GM21576 (cell line): ENCODE data around the gene ARHGDIB.

ENCODE experiments used
- ATAC-seq: cut with Tn5 transposase; IDR thresholded peaks from one replicate; pipeline ENCODE4 v1.9.1; 2021; ENCODE audit warnings: mild to moderate bottlenecking, moderate library complexity; ENCODE audit not compliant: unreplicated experiment

ARHGDIB gene

DNA sequence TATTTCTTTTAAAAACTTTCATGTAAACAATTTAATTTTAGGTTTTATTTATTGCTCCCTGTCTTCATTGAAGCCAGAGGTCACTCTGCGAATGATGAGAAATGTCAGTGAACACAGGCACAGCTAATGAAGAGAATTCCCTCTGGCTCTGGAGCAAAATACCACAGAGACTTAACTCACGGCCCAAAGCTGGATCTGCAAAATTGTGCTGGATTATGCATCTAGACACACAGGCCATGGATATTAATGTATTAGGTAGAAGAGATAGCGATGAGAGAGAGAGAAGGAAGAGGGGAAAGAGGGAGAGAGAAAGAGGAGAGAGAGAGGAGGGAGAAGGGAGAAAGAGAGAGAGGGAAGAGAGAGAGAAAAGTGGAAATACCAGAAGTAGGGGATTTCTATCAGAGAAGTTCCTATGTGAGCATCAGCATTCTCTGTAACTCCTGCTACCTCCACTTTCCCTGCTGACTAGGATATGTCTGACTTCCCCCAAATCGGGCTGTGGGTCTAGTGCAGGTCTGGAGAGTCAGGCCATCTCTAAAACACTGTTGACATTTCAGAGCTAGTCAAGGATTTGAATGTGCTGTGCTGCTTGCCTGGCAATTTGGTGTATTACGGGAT lies 3.7 kb downstream of the ARHGDIB start:
- ATAC-seq: no peak

GRCh38 chr12:14956905-14957304 lies 4.5 kb downstream of the ARHGDIB start:
- no peak for ATAC-seq

DNA sequence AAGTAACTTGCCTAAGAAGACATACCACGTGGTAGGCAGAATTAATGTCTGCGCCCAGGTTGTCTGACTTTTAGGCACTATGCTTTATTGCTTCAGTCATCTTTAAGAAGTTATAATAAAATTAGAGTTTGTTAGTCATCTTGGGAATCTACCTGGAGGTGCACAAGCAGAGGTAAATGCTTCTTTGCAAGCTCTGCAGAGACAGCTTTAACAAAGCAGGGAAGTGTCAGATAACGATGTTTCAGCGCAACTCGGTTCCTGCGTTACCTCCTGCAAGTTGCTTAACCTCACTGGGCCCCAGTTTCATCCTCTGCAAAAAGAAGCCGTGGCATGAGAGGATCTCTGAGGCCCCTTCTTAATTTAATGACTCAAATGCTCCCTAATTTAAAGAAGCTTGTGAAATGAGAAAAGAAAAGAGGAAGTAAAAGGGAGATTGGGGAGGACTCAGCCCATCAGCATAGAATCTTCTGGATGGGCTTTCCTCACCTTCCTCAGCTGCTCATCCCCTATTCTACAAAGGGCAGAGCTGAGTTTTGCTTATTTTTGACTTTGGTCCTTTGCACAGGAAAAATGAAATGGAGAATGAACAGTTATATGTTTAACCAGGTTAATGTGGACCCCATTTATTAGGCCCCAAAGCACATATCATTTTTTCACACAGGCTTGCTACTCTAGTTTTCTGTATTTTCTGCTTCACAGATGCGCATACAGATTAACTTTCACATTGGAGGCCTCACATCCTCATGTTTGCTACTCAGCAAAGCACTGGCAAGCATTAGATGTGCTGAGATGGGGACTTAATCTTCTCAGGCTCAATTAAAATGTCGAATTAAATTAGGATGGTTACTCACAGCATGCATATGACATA lies 5.1 kb downstream of the ARHGDIB start:
- peak; percentile 33 for ATAC-seq

- no peak for ATAC-seq
These were observed 7.1 kb downstream of the ARHGDIB start for GRCh38 chr12:14954269-14954668.

- ATAC-seq: no peak
These were observed 7.6 kb downstream of the ARHGDIB start for GRCh38 chr12:14953752-14954151.

GRCh38 chr12:14952299-14952921 lies 9.0 kb downstream of the ARHGDIB start:
- ATAC-seq: peak; percentile 57

GRCh38 chr12:14951851-14952250 lies 9.6 kb downstream of the ARHGDIB start:
- no peak for ATAC-seq

- ATAC-seq: no peak
These were observed 10.2 kb downstream of the ARHGDIB start for GRCh38 chr12:14950982-14951746.

- no peak for ATAC-seq
These were observed 11.0 kb downstream of the ARHGDIB start for GRCh38 chr12:14950421-14950820.

DNA sequence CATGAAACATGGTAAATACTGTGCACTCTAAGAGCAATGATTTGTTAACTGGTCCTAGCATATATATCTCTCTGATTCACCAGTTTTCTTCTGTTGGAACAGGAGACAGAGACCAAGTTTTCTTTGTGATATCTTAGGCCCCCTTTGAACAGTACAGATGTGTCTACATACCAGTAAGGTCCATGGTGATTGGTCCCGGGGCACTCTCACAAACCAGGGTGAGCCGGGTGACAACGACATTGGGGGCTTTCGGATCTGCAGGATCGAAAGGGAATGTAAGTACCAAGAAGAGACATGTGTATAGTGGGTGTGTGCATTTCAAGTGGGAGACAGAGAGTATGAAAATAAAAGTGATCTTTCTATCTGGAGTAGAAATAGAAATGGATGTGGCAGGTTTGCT lies 11.8 kb downstream of the ARHGDIB start:
- ATAC-seq: no peak

GRCh38 chr12:14948672-14949071 lies 12.7 kb downstream of the ARHGDIB start:
- ATAC-seq: peak; percentile 90

GRCh38 chr12:14946861-14947260 lies 14.5 kb downstream of the ARHGDIB start:
- no peak for ATAC-seq

DNA sequence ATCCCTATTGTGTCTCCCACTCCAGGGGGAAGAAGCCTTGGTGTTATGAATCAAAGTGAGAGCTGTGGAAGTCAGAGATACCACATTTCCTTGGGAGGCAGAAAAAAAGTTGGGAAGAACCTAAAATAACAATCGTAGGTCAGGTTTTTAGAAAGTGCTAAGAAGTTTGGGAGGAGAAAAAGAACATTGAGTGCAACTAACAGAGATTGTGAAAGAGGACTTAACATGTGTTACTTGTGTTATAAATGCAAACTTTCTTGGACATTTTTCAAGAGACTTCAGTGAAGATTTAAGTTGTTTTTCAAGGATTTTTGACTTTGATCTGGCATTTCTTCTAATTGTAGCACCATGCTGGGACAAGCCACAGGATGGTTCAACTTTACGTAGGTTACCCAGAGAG lies 15.2 kb downstream of the ARHGDIB start:
- no peak for ATAC-seq

DNA sequence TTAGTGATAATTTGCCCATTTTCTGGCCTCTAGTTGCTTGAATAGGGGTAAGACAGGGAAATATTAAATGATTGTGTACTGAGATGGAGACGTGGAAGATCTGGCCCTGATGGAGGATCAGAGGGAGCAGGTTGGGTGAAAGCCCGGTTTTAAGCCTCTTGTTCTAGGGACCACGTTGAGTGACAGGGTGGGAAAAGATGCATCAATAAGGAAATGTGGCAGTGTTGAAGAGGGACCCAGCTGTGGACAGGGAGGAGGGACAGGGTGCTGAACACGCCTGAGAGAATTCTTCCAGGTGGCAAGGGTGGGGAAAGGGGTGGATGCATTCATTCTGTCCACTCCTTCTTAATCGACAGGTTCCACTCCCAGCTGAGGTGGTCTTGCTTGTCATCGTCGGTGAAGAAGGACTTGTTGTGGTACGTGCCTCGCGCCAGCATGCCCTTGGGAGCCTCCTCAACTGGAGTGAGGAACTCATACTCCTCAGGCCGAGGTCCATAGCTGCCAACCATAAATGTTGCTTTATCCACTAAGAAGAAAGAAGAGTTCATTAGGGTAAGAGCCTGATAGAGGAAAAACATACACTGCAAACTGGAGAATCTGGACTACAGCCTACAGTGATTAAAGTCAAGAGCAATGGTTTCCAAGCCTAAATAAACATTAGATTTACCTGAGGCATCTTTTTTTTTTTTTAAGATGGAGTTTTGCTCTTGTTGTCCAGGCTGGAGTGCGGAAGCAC lies 19.0 kb downstream of the ARHGDIB start:
- no peak for ATAC-seq

GRCh38 chr12:14941369-14941768 lies 20.0 kb downstream of the ARHGDIB start:
- ATAC-seq: no peak

DNA sequence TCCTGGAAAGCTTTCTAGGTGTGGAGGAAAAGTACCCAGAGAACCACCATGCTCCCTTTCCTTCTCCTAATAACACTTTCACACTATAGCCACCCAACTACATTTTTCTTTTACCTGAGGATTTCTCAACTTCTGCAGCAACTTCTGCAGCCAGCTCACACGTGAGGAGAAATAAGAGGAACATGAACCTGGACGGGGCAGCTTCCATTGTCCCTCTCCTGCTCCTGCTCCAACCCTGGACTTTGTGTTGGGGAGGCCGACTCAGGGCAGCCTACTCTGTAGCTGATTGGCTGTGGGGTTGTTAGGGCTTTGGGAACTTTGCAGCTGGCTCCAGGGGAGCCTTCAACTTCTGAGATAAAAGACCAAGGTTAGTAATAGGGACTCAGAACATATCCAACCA lies 23.1 kb downstream of the ARHGDIB start, which contains the start of gene ERP27:
Gene ERP27, minus strand, starts transcription at position 237 of the 400 bp plus-strand sequence. Its CDS starts 29 bp downstream, at position 208.
- no peak for ATAC-seq

DNA sequence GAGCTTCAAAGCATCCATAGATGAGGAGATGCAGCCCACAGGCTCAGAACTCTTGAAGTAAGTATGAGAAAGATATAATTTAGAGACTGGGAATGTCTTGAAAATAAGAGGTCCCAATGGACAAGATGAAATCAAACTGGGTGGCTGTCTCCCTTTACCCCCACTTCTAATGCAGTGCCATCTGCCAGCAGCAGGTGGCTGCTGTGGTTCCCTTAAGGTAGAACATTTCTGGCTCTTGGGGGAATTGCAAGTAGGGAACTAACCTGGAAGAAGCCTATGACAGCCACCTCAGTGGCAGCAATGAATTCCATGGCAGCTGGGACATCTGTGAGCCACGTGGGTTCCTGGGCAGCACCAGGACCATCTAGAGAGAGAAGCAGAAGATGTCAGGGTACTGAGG lies 23.7 kb downstream of the ARHGDIB start:
- ATAC-seq: no peak

GRCh38 chr12:14937014-14937413 lies 24.4 kb downstream of the ARHGDIB start:
- no peak for ATAC-seq

GRCh38 chr12:14936224-14936861 lies 25.1 kb downstream of the ARHGDIB start:
- ATAC-seq: no peak

DNA sequence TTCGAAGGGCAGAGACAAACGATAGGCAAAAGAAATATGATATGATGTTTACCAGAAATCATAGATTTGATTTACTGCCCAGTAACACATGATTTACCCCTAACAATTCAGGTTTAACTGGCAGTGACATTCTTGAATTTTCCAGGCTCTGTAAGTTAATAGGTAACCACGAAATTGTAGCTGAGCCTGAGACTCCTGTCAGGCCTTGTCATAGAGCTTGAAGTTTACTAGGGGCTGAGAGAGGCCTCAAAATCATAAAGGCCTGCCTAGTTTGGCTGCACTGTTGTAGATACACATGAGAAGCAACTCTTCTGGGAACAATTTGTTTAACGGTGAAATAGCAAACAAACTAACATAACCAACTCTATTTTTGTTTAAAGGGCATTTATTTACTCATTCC lies 26.4 kb downstream of the ARHGDIB start:
- no peak for ATAC-seq
